ENCODE measurements around the gene BCL2A1. TPM values are rescaled to one million over a fixed set of nuclear protein-coding genes. Genes with fewer than 3 reads are reported as not detected.
"Not testable (repeated sequence)": the region's sequence is repeated elsewhere in the genome, so short reads cannot be mapped to it uniquely, and the experiment has no call there.

BCL2A1 gene
- total RNA-seq, 2 experiments from 2014 or later, result 33.6 to 34.6 TPM

DNA sequence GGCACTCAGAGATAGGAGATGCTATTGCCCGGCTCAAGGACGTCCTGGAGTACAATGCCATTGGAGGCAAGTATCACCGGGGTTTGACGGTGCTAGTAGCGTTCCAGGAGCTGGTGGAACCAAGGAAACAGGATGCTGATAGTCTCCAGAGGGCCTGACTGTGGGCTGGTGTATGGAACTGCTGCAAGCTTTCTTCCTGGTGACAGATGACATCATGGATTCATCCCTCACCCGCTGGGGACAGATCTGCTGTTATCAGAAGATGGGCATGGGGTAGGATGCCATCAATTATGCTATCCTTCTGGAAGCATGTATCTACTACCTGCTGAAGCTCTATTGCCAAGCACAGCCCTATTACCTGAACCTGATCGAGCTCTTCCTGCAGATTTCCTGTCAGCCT is 26.4 kb downstream of the BCL2A1 start:
- peaks cover 8% of the 10 kb centered on the region for H3K4me1 Mint-ChIP-seq
- H3K9me3 Mint-ChIP-seq, result peaks cover 3% of the 10 kb centered on the region
- H3K36me3 Mint-ChIP-seq, result peaks cover 3% of the 10 kb centered on the region
- no peaks in the 10 kb centered on the region for H3K27me3 Mint-ChIP-seq
- POLR2A ChIA-PET, result interaction anchor here (1.2 kb wide), 1 partner anchor 21 kb away, joined by 4 read pairs; no protein-coding TSS in a partner anchor
- no peak overlapping the region for H3K4me3 Mint-ChIP-seq
- DNase-seq (no peak), ATAC-seq (ENCODE audit: low read depth) (no peak)
- no peak overlapping the region for H3K27ac Mint-ChIP-seq

DNA sequence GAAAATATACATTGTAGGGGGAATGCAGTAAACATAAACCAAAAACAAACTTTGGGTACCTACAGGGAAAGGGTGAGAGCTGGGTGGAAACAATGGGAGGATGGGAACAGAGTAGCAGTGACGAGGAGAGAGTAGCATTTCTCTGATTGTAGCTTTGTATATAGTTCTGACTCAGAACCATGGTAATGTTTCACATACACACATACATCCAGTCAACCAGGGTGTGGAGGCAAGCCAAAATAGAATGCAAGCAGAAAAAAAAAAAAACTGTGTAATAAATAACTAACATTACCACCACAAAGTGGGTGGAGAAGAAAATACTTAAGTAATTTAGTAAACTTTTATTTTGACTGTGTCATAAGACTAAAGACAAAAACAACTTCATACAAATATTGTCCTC is 27.2 kb downstream of the BCL2A1 start:
- H3K4me1 Mint-ChIP-seq, result peaks cover 6% of the 10 kb centered on the region

DNA sequence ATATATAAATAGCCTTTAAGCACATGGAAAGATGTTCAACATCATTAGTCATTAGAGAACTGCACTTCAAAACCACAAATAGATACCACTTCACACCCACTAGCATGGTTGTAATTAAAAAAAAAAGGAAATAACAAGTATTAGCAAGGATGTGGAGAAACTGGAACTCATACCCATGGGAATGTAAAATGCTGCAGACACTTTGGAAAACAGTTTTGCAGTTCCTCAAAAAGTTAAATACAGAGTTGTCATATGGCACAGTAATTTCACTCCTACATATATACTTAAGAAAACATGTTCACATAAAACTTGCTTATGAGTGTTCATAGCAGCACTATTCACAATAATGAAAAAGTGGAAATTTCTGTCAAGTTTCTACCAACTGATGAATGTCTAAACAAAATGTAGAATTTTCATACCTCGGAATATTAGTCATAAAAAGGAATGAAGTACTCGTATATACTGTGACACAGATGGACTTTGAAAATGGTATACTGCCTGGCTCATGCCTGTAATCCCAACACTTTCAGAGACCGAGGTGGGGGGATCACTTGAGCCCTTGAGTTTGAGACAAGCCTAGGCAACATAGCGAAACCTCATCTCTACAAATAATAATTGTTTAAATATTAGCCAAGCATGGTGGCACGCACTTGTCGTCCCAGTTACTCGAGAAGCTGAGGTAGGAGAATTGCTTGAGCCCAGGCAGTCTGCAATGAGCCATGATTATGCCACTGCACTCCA is 28.1 kb downstream of the BCL2A1 start:
- ATAC-seq (ENCODE audit: low read depth), result no peak
- peaks cover 2% of the 10 kb centered on the region for H3K27me3 Mint-ChIP-seq

More for the DNA sequence above, 27.2 kb downstream of the BCL2A1 start:
- no peak for DNase-seq
- peaks cover 2% of the 10 kb centered on the region for H3K27me3 Mint-ChIP-seq
- H3K36me3 Mint-ChIP-seq, result peaks cover 1% of the 10 kb centered on the region
- H3K27ac Mint-ChIP-seq, result no peak overlapping the region
- no peak overlapping the region for H3K4me3 Mint-ChIP-seq
- H3K9me3 Mint-ChIP-seq, result peaks cover 2% of the 10 kb centered on the region
- POLR2A ChIA-PET, result interaction anchor here (1.2 kb wide), 1 partner anchor 20 kb away, joined by 4 read pairs; no protein-coding TSS in a partner anchor
- ATAC-seq (ENCODE audit: low read depth), result no peak

DNA sequence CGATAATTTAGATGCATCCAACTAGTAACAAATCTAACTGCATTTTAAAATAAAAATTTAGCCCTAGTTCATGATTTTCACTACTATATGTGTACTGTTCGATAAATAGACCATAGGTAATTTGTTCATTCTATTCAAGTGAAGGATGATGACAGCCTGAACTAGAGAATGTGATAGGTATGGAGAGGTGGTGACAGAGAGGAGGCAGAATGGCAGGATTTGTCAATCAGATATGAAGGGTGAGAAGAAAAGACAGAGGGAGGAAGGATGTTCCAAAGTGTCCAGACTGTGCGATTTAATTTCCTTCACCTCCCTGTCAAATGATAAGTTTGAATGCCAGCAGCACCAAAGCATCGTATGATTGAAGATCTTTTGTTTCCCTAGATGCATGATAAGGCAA is 31.6 kb downstream of the BCL2A1 start:
- Mint-ChIP-seq H3K4me3 (no peak overlapping the region), H3K27ac (no peak overlapping the region), H3K4me1 (no peaks in the 10 kb centered on the region), H3K36me3 (no peaks in the 10 kb centered on the region), H3K9me3 (no peaks in the 10 kb centered on the region), H3K27me3 (peaks cover 2% of the 10 kb centered on the region)
- ATAC-seq (ENCODE audit: low read depth) (no peak), DNase-seq (no peak)
- POLR2A ChIA-PET, result no interaction called here

More for the DNA sequence above, 28.1 kb downstream of the BCL2A1 start:
- Mint-ChIP-seq H3K4me3 (no peak overlapping the region), H3K4me1 (no peaks in the 10 kb centered on the region), H3K9me3 (peaks cover 2% of the 10 kb centered on the region), H3K27ac (no peak overlapping the region), H3K36me3 (no peaks in the 10 kb centered on the region)
- POLR2A ChIA-PET, result no interaction called here
- DNase-seq, result no peak

DNA sequence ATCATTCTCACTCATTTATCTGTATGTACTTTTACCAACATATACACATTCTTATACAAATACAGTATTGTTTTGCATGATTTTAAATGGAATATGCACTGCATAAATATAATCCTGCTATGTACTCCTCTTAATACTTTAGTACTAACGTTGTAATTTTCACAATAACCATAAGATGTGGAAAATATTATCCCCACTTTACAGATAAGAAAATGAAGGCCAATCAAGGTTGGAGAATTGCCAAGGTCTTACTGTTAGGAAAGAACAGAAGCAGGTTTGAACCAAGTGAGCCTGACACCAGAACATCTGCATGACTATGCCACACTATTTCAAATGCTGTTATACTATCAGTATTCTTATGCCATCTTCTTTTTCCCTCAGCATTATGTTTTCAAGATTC is 32.9 kb downstream of the BCL2A1 start:
- no peak for DNase-seq
- Mint-ChIP-seq H3K36me3 (no peaks in the 10 kb centered on the region), H3K4me3 (no peak overlapping the region), H3K4me1 (peaks cover 8% of the 10 kb centered on the region), H3K27ac (no peak overlapping the region), H3K9me3 (no peaks in the 10 kb centered on the region), H3K27me3 (peaks cover 2% of the 10 kb centered on the region)
- POLR2A ChIA-PET, result no interaction called here
- no peak for ATAC-seq (ENCODE audit: low read depth)

DNA sequence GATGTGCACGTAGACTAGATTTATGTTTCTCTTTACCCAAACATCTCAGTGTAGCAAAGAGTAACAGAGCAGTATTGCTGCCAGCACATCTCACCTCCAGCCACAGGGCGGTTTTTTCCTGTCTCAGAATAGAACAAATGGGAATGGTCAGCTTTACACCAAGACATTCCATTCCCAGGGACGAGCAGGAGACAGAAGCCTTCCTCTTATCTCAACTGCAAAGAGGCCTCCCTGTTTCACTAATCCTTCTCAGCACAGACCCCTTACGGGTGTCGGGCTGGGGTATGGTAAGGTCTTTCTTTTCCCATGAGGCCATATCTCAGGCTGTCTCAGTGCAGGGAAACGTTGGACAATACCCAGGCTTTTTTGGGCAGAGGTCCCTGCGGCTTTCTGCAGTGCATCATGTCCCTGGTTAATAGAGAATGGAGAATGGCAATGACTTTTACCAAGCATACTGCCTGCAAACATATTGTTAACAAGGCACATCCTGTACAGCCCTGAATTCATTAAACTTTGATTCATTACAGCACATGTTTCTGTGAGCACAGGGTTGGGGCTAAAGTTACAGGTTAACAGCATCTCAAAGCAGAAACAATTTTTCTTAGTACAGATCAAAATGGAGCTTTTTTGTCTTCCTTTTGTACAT is 35.3 kb downstream of the BCL2A1 start:
- H3K4me1 Mint-ChIP-seq, result peaks cover 11% of the 10 kb centered on the region
- DNase-seq; POLR2A ChIA-PET; H3K4me3 Mint-ChIP-seq; H3K36me3 Mint-ChIP-seq; H3K27ac Mint-ChIP-seq; ATAC-seq (ENCODE audit: low read depth); H3K27me3 Mint-ChIP-seq; H3K9me3 Mint-ChIP-seq: not testable (repeated sequence)

DNA sequence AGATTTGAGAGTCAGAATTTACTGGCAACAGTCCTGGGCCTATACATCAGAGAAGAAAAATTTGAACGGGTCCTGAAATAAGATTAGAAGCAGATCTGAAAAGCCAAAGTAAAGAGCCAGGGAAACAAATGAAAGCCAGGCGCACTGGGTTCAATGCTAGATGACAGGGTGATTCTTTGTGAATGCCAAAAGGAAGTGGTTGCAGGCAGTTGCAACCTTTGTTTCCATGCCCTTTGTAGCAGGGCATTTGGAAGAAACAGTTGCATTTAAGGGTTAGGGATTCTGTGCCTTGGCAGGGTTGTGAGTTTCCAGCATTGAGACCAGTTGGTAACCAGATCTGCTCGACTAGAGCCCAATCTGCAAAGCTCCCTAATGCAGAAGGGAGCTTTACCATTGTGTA is 37.8 kb downstream of the BCL2A1 start:
- no peak overlapping the region for H3K27ac Mint-ChIP-seq
- POLR2A ChIA-PET, result no interaction called here
- H3K36me3 Mint-ChIP-seq, result no peaks in the 10 kb centered on the region
- no peak overlapping the region for H3K4me3 Mint-ChIP-seq
- peak; percentile 42 for ATAC-seq (ENCODE audit: low read depth)
- peaks cover 22% of the 10 kb centered on the region for H3K27me3 Mint-ChIP-seq
- H3K9me3 Mint-ChIP-seq, result peaks cover 1% of the 10 kb centered on the region
- DNase-seq, result no peak
- peaks cover 11% of the 10 kb centered on the region for H3K4me1 Mint-ChIP-seq

DNA sequence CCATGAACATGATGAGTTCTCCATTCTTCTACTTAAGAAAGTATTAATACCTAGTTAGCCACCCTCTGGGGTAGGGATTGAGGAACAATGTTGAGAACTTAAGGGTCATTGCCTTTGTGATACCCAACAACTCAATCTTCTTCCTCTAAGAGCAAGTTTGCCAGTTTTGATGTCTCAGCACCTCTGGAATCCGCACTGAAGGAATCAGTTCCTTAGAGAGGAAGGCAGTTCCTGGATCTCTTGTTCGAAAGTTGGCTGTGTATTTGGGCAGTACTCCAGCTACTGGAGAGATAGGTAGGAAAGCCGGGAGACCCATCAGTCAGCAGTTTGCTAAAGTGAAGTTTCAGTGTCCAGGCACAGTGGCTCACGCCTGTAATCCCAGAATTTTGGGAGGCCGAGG is 38.5 kb downstream of the BCL2A1 start:
- Mint-ChIP-seq H3K27me3 (peaks cover 22% of the 10 kb centered on the region), H3K4me1 (peaks cover 11% of the 10 kb centered on the region), H3K9me3 (peaks cover 1% of the 10 kb centered on the region), H3K27ac (no peak overlapping the region), H3K36me3 (no peaks in the 10 kb centered on the region), H3K4me3 (no peak overlapping the region)
- ATAC-seq (ENCODE audit: low read depth), result no peak
- POLR2A ChIA-PET, result interaction anchor here (1.5 kb wide), 1 partner anchor 9 kb away, joined by 8 read pairs; no protein-coding TSS in a partner anchor
- DNase-seq, result no peak

DNA sequence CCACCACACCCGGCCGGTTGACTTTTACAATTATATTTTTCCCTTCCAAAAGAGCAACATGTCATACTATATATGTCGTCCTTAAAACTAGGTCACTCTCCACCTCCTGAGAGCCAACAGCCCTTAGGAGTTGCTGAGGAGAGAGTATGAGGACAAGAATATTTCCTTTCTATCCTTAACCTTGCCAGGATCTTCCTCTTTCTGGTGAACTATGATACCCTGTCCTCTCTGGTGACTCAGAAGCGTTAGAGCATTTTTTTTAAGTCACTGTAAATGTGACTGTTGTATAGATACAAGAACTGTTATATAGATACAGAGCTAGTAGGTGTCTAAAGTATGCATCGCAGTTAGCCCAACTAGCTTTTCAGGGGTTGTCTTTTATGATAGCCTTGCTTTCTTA is 40.5 kb downstream of the BCL2A1 start:
- H3K4me3 Mint-ChIP-seq, result no peak overlapping the region
- H3K27me3 Mint-ChIP-seq, result peaks cover 22% of the 10 kb centered on the region
- H3K27ac Mint-ChIP-seq, result no peak overlapping the region
- DNase-seq (no peak), ATAC-seq (ENCODE audit: low read depth) (no peak)
- H3K9me3 Mint-ChIP-seq, result peaks cover 3% of the 10 kb centered on the region
- H3K4me1 Mint-ChIP-seq, result peaks cover 11% of the 10 kb centered on the region
- peaks cover 4% of the 10 kb centered on the region for H3K36me3 Mint-ChIP-seq
- POLR2A ChIA-PET, result no interaction called here

DNA sequence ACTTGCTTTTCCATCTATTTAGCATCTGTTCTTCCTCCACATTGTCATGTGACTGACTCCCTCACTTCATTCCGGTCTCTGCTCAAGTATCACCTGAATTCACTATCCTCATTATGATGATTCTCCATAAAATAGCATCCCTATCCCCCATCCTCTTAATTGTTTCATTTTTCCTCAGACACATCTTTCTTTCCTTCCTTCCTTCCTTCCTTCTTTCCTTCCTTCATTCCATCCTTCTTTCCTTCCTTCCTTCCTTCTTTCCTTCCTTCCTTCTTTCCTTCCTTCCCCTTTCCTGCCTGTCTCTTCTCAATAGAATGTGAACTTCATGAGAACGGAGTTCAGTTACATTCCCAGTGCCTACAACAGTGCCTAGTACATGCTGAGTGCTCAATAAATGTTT is 41.6 kb downstream of the BCL2A1 start:
- ATAC-seq (ENCODE audit: low read depth), result no peak
- H3K27ac Mint-ChIP-seq, result no peak overlapping the region

DNA sequence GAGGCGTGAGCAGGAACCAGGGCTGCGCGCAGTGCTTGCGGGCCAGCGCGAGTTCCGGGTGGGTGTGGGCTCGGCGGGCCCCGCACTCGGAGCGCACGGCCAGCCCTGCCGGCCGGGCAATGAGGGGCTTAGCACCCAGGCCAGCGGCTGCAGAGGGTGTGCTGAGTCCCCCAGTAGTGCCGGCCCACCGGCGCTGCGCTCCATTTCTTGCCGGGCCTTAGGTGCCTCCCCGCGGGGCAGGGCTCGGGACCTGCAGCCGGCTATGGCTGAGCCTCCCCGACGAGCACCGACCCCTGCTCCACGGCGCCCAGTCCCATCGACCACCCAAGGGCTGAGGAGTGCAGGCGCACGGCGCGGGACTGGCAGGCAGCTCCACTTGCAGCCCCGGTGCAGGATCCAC is 44.9 kb downstream of the BCL2A1 start:
- DNase-seq; H3K9me3 Mint-ChIP-seq; H3K4me3 Mint-ChIP-seq; ATAC-seq (ENCODE audit: low read depth); H3K27ac Mint-ChIP-seq; POLR2A ChIA-PET: not testable (repeated sequence)
- Mint-ChIP-seq H3K4me1 (peaks cover 15% of the 10 kb centered on the region), H3K27me3 (peaks cover 17% of the 10 kb centered on the region), H3K36me3 (peaks cover 24% of the 10 kb centered on the region)

More for the DNA sequence above, 41.6 kb downstream of the BCL2A1 start:
- no peak for DNase-seq
- Mint-ChIP-seq H3K27me3 (peaks cover 22% of the 10 kb centered on the region), H3K4me3 (no peak overlapping the region), H3K36me3 (peaks cover 7% of the 10 kb centered on the region), H3K9me3 (peaks cover 3% of the 10 kb centered on the region), H3K4me1 (peaks cover 12% of the 10 kb centered on the region)
- POLR2A ChIA-PET, result no interaction called here

DNA sequence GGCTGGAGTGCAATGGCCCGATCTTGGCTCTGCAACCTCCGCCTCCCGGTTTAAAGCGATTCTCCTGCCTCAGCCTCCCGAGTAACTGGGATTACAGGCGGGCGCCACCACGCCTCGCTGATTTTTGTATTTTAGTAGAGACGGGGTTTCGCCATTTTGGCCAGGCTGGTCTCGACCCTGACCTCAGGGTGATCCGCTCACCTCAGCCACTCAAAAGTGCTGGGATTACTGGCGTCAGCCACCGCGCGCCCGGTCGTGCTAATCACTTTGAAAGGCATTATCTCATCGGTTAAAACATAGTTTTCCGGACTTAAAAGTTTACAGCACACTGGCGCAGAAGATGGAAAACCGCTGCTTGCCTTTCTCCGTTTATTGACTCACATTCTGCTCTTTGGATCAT is 46.6 kb downstream of the BCL2A1 start:
- POLR2A ChIA-PET, result no interaction called here
- peak overlapping the region; percentile 60 for H3K4me3 Mint-ChIP-seq
- peak overlapping the region; percentile 30 for H3K27ac Mint-ChIP-seq
- peaks cover 9% of the 10 kb centered on the region for H3K27me3 Mint-ChIP-seq
- ATAC-seq (ENCODE audit: low read depth) (no peak), DNase-seq (no peak)
- peaks cover 40% of the 10 kb centered on the region for H3K36me3 Mint-ChIP-seq
- peaks cover 9% of the 10 kb centered on the region for H3K9me3 Mint-ChIP-seq
- H3K4me1 Mint-ChIP-seq, result peaks cover 15% of the 10 kb centered on the region

DNA sequence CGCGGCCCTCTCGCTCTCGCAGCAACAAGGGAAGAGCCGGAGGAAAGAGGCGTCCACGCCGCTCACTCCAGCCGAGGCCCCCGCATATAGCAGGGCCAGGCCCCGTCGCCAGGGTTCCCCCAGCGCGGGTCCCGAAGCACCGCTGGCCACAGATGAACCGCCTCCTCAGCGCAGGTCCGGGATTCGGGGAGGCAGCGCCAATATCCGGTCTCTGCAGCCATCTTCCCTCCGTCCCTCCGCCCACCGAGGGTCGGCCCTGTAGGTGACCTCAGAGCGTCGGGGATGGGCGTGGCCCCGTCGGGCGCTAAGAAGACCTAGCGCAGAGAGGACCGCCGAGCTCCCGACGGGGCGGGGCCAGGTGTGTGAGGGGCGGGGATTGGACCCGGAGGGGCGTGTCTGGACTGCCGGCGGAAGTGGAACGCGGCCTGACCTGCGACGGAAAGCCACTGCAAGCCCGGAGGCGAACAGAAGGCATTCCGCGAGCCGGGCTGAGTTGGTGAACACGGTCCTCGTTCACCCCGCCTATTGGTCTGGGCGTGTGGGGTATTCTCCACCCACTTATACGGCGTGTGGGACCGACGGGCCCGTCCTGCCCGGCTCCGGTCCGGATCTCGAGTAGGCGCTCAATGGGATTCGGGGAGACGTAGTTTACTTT is 47.4 kb downstream of the BCL2A1 start:
- DNase-seq (peak; percentile 100), ATAC-seq (ENCODE audit: low read depth) (peak; percentile 94)
- peak overlapping the region; percentile 95 for H3K27ac Mint-ChIP-seq
- POLR2A ChIA-PET, result interaction anchor here (0.7 to 3.2 kb wide), 24 partner anchors 8 to 236 kb away, joined by 3 to 94 read pairs (median 6); partner anchors contain the start of genes BCL2A1, MTHFS and ZFAND6
- H3K27me3 Mint-ChIP-seq, result peaks cover 1% of the 10 kb centered on the region
- peaks cover 18% of the 10 kb centered on the region for H3K4me1 Mint-ChIP-seq
- peak overlapping the region; percentile 90 for H3K4me3 Mint-ChIP-seq
- H3K9me3 Mint-ChIP-seq, result peaks cover 11% of the 10 kb centered on the region
- peaks cover 46% of the 10 kb centered on the region for H3K36me3 Mint-ChIP-seq
